IMR-90 (cell line): ENCODE measurements around the gene FKBP1B. TPM values are rescaled to one million over a fixed set of nuclear protein-coding genes. Genes with fewer than 3 reads are reported as not detected.

Experiments
- ATAC-seq: fragments of 200-7000 bp; cut with Tn5 transposase; 2 replicates; pipeline ENCODE4 v1.9.1; 2020; ENCODE audit warnings: low read depth, mild to moderate bottlenecking, moderate library complexity
- BruUV-seq: library from RNA; stranded (reverse); fragments of 400-500 nt; replicated peaks from 2 replicates; lab custom pipeline; 2021; lab: Mats Ljungman, UMichigan
- CTCF ChIA-PET: fragments of 300-600 bp; formaldehyde crosslinking; extraction: SDS; loops from one replicate; lab custom pipeline; 2021; ENCODE audit warnings: antibody characterized with exemption; lab: Yijun Ruan, JAX
- POLR2A ChIA-PET: fragments of 300-600 bp; sonication (Branson Sonifier 250); formaldehyde crosslinking; loops from one replicate; lab custom pipeline; 2022; ENCODE audit warnings: antibody characterized with exemption; ENCODE audit not compliant: unreplicated experiment; lab: Charles Lee
- DNase-seq: peaks from one replicate; pipeline ENCODE4 v3.0.0; 2013
- H2AFZ ChIP-seq: replicated peaks from 2 replicates; pipeline ENCODE3; 2013; ENCODE audit warnings: low read length, mild to moderate bottlenecking; ENCODE audit not compliant: poor library complexity
- H2AK5ac ChIP-seq: 2 replicates; pipeline ENCODE4 v1.6.1; 2013; ENCODE audit warnings: low read depth, low read length, inconsistent platforms
- H2AK9ac ChIP-seq: replicated peaks from 2 replicates; pipeline ENCODE3; 2013; ENCODE audit warnings: mild to moderate bottlenecking, low read depth, low read length, moderate library complexity; ENCODE audit not compliant: poor library complexity
- H2BK120ac ChIP-seq: 2 replicates; pipeline ENCODE4 v1.6.1; 2013; ENCODE audit warnings: low read depth, low read length, inconsistent platforms
- H2BK15ac ChIP-seq: 3 replicates; pipeline ENCODE4 v1.6.1; 2013; ENCODE audit warnings: low read depth, low read length, inconsistent platforms
- H2BK20ac ChIP-seq: 2 replicates; pipeline ENCODE4 v1.6.1; 2013; ENCODE audit warnings: low read depth, mild to moderate bottlenecking, inconsistent platforms, low read length, moderate library complexity
- H2BK5ac ChIP-seq: 2 replicates; pipeline ENCODE4 v1.6.1; 2013; ENCODE audit warnings: mild to moderate bottlenecking, low read depth, low read length, inconsistent platforms; ENCODE audit not compliant: poor library complexity, severe bottlenecking
- H3K14ac ChIP-seq: replicated peaks from 2 replicates; pipeline ENCODE4 v1.6.1; 2013; ENCODE audit warnings: low read depth, low read length, inconsistent platforms
- H3K18ac ChIP-seq: 2 replicates; pipeline ENCODE4 v1.6.1; 2013; ENCODE audit warnings: low read depth, low read length, control low read depth
- H3K23ac ChIP-seq: 2 replicates; pipeline ENCODE4 v1.6.1; 2013; ENCODE audit warnings: low read depth, low read length, inconsistent platforms
- H3K27ac ChIP-seq: 2 replicates; pipeline ENCODE4 v1.5.1; 2013; ENCODE audit warnings: mild to moderate bottlenecking, control low read depth, low read length; ENCODE audit not compliant: insufficient read depth
- H3K27me3 ChIP-seq: 2 replicates; pipeline ENCODE4 v1.6.1; 2013; ENCODE audit warnings: low read length; ENCODE audit not compliant: control insufficient read depth, insufficient read depth
- H3K36me3 ChIP-seq: 2 replicates; pipeline ENCODE4 v1.6.1; 2013; ENCODE audit warnings: low read length, mixed read lengths; ENCODE audit not compliant: control insufficient read depth, insufficient read depth
- H3K4ac ChIP-seq: 2 replicates; pipeline ENCODE4 v1.6.1; 2013; ENCODE audit warnings: low read depth, low read length, inconsistent platforms
- H3K4me1 ChIP-seq: 2 replicates; pipeline ENCODE4 v1.6.1; 2013; ENCODE audit warnings: low read length, mixed read lengths; ENCODE audit not compliant: control insufficient read depth, insufficient read depth
- H3K4me2 ChIP-seq: 2 replicates; pipeline ENCODE4 v1.6.1; 2013; ENCODE audit warnings: low read depth, mild to moderate bottlenecking, control low read depth, low read length, moderate library complexity
- H3K4me3 ChIP-seq: 2 replicates; pipeline ENCODE4 v1.5.1; 2013; ENCODE audit warnings: low read depth, mild to moderate bottlenecking, control low read depth, low read length, moderate library complexity; ENCODE audit not compliant: insufficient read depth
- H3K56ac ChIP-seq: 2 replicates; pipeline ENCODE4 v1.6.1; 2013; ENCODE audit warnings: low read length, inconsistent platforms; ENCODE audit not compliant: insufficient read depth; ENCODE audit errors: extremely low read depth
- H3K79me1 ChIP-seq, 2 experiments: 2 replicates each; pipeline ENCODE4 v1.6.1; 2013; ENCODE audit warnings: low read length in 2 of 2, inconsistent platforms in 1 of 2, low read depth in 1 of 2
- H3K9ac ChIP-seq: 2 replicates; pipeline ENCODE4 v1.6.1; 2013; ENCODE audit warnings: low read depth, low read length, control low read depth
- H3K9me1 ChIP-seq: 2 replicates; pipeline ENCODE4 v1.6.1; 2013; ENCODE audit warnings: low read length, inconsistent platforms; ENCODE audit not compliant: insufficient read depth
- H3K9me3 ChIP-seq: 2 replicates; pipeline ENCODE4 v1.6.1; 2013; ENCODE audit warnings: low read length; ENCODE audit not compliant: control insufficient read depth, insufficient read depth
- H4K20me1 ChIP-seq: 2 replicates; pipeline ENCODE4 v1.6.1; 2013; ENCODE audit warnings: low read length, inconsistent platforms; ENCODE audit not compliant: insufficient read depth
- H4K5ac ChIP-seq: 2 replicates; pipeline ENCODE4 v1.6.1; 2013; ENCODE audit warnings: mild to moderate bottlenecking, low read depth, low read length, control low read depth
- H4K8ac ChIP-seq, 2 experiments: 2 replicates each; pipeline ENCODE4 v1.6.1; 2013; ENCODE audit warnings: low read depth in 2 of 2, low read length in 2 of 2, control low read depth in 1 of 2, inconsistent platforms in 1 of 2
- H4K91ac ChIP-seq: 2 replicates; pipeline ENCODE4 v1.6.1; 2013; ENCODE audit warnings: low read depth, low read length, inconsistent platforms; ENCODE audit not compliant: insufficient read depth
- BHLHE40 ChIP-seq: fragments of 150-350 bp; IDR thresholded peaks from 2 replicates; pipeline ENCODE4 v1.6.1; 2016; ENCODE audit warnings: mild to moderate bottlenecking, low read depth, low read length
- CEBPB ChIP-seq: IDR thresholded peaks from 2 replicates; pipeline ENCODE4 v1.6.1; 2012; ENCODE audit warnings: low read depth, low read length, improper control_type of control experiment
- CHD1 ChIP-seq: IDR thresholded peaks from 2 replicates; pipeline ENCODE4 v1.6.1; 2012; ENCODE audit warnings: low read depth, low read length, improper control_type of control experiment
- CTCF ChIP-seq: conservative IDR thresholded peaks from 2 replicates; pipeline ENCODE4 v1.5.1; 2012; ENCODE audit warnings: mild to moderate bottlenecking, low read depth, low read length, improper control_type of control experiment
- ELK1 ChIP-seq: fragments of 150-350 bp; IDR thresholded peaks from 2 replicates; pipeline ENCODE4 v1.6.1; 2016; ENCODE audit warnings: low read depth, mild to moderate bottlenecking, low read length, moderate library complexity, borderline replicate concordance
- FOS ChIP-seq: fragments of 150-350 bp; IDR thresholded peaks from 2 replicates; pipeline ENCODE4 v1.6.1; 2016; ENCODE audit warnings: low read depth, low read length
- MAFK ChIP-seq: IDR thresholded peaks from 2 replicates; pipeline ENCODE4 v1.6.1; 2012; ENCODE audit warnings: low read depth, low read length, improper control_type of control experiment
- MAZ ChIP-seq: IDR thresholded peaks from 2 replicates; pipeline ENCODE4 v1.6.1; 2012; ENCODE audit warnings: low read depth, mild to moderate bottlenecking, low read length, improper control_type of control experiment, moderate library complexity, borderline replicate concordance
- MXI1 ChIP-seq: IDR thresholded peaks from 2 replicates; pipeline ENCODE4 v1.6.1; 2012; ENCODE audit warnings: low read depth, mild to moderate bottlenecking, low read length, moderate library complexity, borderline replicate concordance
- NFE2L2 ChIP-seq: fragments of 150-350 bp; IDR thresholded peaks from 2 replicates; pipeline ENCODE4 v1.6.1; 2016; ENCODE audit warnings: low read depth, mild to moderate bottlenecking, low read length
- POLR2A ChIP-seq: IDR thresholded peaks from 2 replicates; pipeline ENCODE4 v1.6.1; 2012; ENCODE audit warnings: mild to moderate bottlenecking, low read depth, low read length
- RCOR1 ChIP-seq: IDR thresholded peaks from 2 replicates; pipeline ENCODE4 v1.6.1; 2012; ENCODE audit warnings: mild to moderate bottlenecking, low read length, improper control_type of control experiment; ENCODE audit not compliant: insufficient replicate concordance
- SMC3 ChIP-seq: fragments of 150-350 bp; IDR thresholded peaks from 2 replicates; pipeline ENCODE4 v1.6.1; 2016; ENCODE audit warnings: low read depth, mild to moderate bottlenecking, antibody characterized with exemption, low read length, moderate library complexity
- USF2 ChIP-seq: fragments of 150-350 bp; IDR thresholded peaks from 2 replicates; pipeline ENCODE4 v1.6.1; 2017; ENCODE audit warnings: mild to moderate bottlenecking, antibody characterized with exemption, low read length, low read depth
- WGBS, 2 experiments: methylation state at CpG; one replicate each; pipeline versions ENCODE4 v1.1.5 to v1.1.7; 2013; ENCODE audit warnings: missing lambda C conversion rate in 2 of 2; ENCODE audit not compliant: insufficient read length in 1 of 2; ENCODE audit errors: extremely low coverage in 2 of 2; 5-methylcytosine and 5-hydroxymethylcytosine counted together
- dilution Hi-C: fragments of 300-500 bp; cut with HindIII; formaldehyde crosslinking; loops from one replicate; pipeline ENCODE4 v1.14.3; 2018; ENCODE audit warnings: low sequenced_read_pairs; ENCODE audit not compliant: unreplicated experiment
- in situ Hi-C: fragments of 300-500 bp; cut with MboI; formaldehyde crosslinking; loops from 3 replicates; pipeline ENCODE4 v1.14.3; 2019; ENCODE audit warnings: low sequenced_read_pairs, inconsistent platforms, mixed read lengths
- intact Hi-C: fragments of 100-400 bp; cut with micrococcal nuclease; formaldehyde crosslinking; loops from 2 replicates; pipeline ENCODE4 v1.10.0; 2022
- polyA plus RNA-seq, 3 experiments: library from polyadenylated mRNA; depleted of rRNA; stranded (reverse); fragments of >200 nt; gene quantifications; 2 replicates each; pipeline ENCODE4 v1.2.3, GENCODE V29; 2012; ENCODE audit warnings: low replicate concordance in 1 of 3
- total RNA-seq: library from RNA; depleted of rRNA; stranded (reverse); fragments of >200 nt; gene quantifications from 2 replicates; pipeline ENCODE4 v1.2.3, GENCODE V29; 2012

Gene FKBP1B
- total and polyA plus RNA-seq, 2 of the 4 experiments (the other 2 are of a cell fraction), result 10.2 to 15.1 TPM

- H4K20me1 ChIP-seq, result no peaks in the 10 kb centered on the region
- H3K79me1 ChIP-seq, result peaks cover 0 to 3% of the 10 kb centered on the region in 2 experiments; a peak in 1 of 4 replicates
- POLR2A ChIA-PET, result no interaction called here
- H3K9me3 ChIP-seq, result no peaks in the 10 kb centered on the region
- no peak overlapping the region for H3K4me2 ChIP-seq
- peak overlapping the region; percentile 95 for H3K4ac ChIP-seq
- dilution Hi-C loops, result no loop called here
- 0 out of 2 replicates have a peak overlapping the region, but pooled peaks have one; percentile 92 for H2BK20ac ChIP-seq
- peak overlapping the region; percentile 36; the same call in 1 of the 3 replicates for H2BK15ac ChIP-seq
- H2AK9ac ChIP-seq, result peak overlapping the region; percentile 94
- 93% methylated on average over 13 of the region's 35 CpGs; no CpG with 5 or more reads in 1 of the 2 experiments for WGBS, 2 experiments
- H2AK5ac ChIP-seq, result peak overlapping the region; percentile 98; the same call in 1 of the 2 replicates
- H3K4me3 ChIP-seq, result no peak overlapping the region
- H4K91ac ChIP-seq, result peak overlapping the region; percentile 97
- H3K14ac ChIP-seq, result peak overlapping the region; percentile 45; the same call in 1 of the 2 replicates
- H3K18ac ChIP-seq, result no peak overlapping the region
- peaks cover 19% of the 10 kb centered on the region; the same call in 1 of the 2 replicates for H3K9me1 ChIP-seq
- H2BK5ac ChIP-seq, result peak overlapping the region; percentile 74
- H3K27ac ChIP-seq, result no peak overlapping the region
- intact Hi-C loops, result no loop called here
- no peak overlapping the region for H4K5ac ChIP-seq
- BruUV-seq, result no TSS peak
- H2AFZ ChIP-seq, result peak overlapping the region; percentile 84
- no peak for DNase-seq
- H3K27me3 ChIP-seq, result no peaks in the 10 kb centered on the region
- H3K56ac ChIP-seq, result no peak overlapping the region
- in situ Hi-C loops, result no loop called here
- H3K4me1 ChIP-seq, result peaks cover 10% of the 10 kb centered on the region
- no peak overlapping the region for H3K9ac ChIP-seq
- CTCF ChIA-PET, result interaction anchor here (0.7 kb wide), 1 partner anchor 802 kb away, joined by 4 read pairs; no protein-coding TSS in a partner anchor
- peak overlapping the region; percentile 74 to 82; a peak in 3 of 4 replicates for H4K8ac ChIP-seq
- no peak overlapping the region for H3K23ac ChIP-seq
- peak overlapping the region; percentile 91 for H2BK120ac ChIP-seq
- ATAC-seq, result no peak
- no peaks in the 10 kb centered on the region for H3K36me3 ChIP-seq
- TF ChIP-seq FOS (no peak), CEBPB (no peak), MAFK (no peak), CHD1 (no peak), CTCF (no peak), USF2 (no peak), RCOR1 (no peak), NFE2L2 (no peak), ELK1 (no peak), MXI1 (no peak), SMC3 (no peak), POLR2A (no peak), BHLHE40 (no peak), MAZ (no peak)
These were observed 32.5 kb upstream of the FKBP1B start for GRCh38 chr2:24016853-24017703.
